ENCODE measurements around the gene CTIF. TPM values are rescaled to one million over a fixed set of nuclear protein-coding genes. Genes with fewer than 3 reads are reported as not detected.

CTIF gene
- total RNA-seq, 4 donors from 2014 or later, result 14.1 to 78.2 (median 18.4) TPM

DNA sequence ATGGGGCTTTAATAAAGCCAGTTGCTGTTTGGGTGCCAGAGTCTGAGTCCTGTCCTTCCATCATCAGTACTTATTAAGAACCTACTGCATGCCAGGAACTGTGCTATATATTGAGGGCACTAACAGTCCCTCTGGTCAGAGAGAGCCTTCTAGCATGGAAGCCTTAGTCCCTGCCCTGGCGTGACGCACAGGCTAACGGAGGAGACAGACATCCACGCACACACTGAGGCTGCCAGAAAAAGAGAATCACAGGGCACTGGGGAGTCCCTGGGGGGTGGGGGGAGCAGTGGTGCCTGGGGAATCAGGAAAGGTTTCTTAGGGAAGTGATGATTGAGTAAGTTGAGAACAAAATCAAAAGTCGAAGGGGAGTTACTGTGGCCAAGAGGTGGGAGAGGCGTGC is 31.5 kb downstream of the CTIF start:
- Histone ChIP-seq H3K27me3 (no peaks in the 10 kb centered on the region), H3K36me3 (no peaks in the 10 kb centered on the region), H3K27ac (no peak overlapping the region), H3K4me3 (no peak overlapping the region), H3K9me3 (no peaks in the 10 kb centered on the region), H3K4me1 (no peaks in the 10 kb centered on the region)
- intact Hi-C loops (cut with DNase I; ENCODE audit: low total_unique reads) (no loop called here), in situ Hi-C loops (cut with MboI; ENCODE audit: low pct_ligation_motif_present in 1 of 4, low pct_unique_long_range_greater_than_20kb in 1 of 4, low sequenced_read_pairs in 3 of 4) (no loop called here)
- WGBS, 2 donors (ENCODE audit: low coverage in 1 of 2), result 85 to 100% methylated on average over 2 to 6 of the region's 6 CpGs
- no peak for TF ChIP-seq EP300 (IDR thresholded peaks at IDR 0.05; ENCODE audit: low read depth)
- TF ChIP-seq POLR2A (IDR thresholded peaks at IDR 0.05), result no peak
- TF ChIP-seq POLR2AphosphoS5 (IDR thresholded peaks at IDR 0.05), result no peak
- TF ChIP-seq, protein P1, sequence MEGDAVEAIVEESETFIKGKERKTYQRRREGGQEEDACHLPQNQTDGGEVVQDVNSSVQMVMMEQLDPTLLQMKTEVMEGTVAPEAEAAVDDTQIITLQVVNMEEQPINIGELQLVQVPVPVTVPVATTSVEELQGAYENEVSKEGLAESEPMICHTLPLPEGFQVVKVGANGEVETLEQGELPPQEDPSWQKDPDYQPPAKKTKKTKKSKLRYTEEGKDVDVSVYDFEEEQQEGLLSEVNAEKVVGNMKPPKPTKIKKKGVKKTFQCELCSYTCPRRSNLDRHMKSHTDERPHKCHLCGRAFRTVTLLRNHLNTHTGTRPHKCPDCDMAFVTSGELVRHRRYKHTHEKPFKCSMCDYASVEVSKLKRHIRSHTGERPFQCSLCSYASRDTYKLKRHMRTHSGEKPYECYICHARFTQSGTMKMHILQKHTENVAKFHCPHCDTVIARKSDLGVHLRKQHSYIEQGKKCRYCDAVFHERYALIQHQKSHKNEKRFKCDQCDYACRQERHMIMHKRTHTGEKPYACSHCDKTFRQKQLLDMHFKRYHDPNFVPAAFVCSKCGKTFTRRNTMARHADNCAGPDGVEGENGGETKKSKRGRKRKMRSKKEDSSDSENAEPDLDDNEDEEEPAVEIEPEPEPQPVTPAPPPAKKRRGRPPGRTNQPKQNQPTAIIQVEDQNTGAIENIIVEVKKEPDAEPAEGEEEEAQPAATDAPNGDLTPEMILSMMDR (IDR thresholded peaks at IDR 0.05), result no peak
- no peak for DNase-seq

DNA sequence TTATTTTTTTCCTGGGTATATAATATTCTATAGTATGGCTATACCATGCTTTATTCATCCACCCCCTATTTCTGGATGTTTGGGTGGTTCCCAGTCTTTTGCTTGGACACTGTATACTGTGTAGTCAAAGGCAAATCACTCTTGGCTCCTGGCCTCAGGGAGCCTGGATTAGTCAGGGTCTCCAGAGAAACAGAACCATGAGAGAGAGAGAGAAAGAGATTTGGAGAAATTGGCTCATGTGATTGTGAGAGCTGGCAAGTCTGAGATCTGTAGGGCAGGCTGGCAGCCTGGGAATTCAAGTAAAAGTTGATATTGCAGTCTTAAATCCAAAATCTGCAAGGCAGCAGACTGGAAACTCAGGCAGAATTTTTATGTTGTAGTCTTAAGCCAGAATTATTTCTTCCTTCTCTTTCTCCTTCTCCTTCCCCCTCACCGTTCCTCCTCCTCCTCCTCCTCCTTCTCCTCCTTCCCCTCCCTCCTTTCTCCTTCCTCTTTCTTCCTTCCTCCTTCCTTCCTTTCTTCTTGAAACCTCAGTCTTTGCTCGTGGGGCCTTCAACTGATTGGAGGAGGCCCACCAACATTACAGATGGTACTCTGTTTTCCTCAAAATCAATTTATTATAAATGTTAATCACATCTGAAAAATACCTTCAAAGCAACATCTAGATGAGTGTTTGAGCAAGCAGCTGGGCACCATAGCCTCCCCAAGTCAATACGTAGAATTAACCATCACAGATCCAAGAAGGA is 33.0 kb downstream of the CTIF start:
- Histone ChIP-seq H3K27me3 (no peaks in the 10 kb centered on the region), H3K4me1 (no peaks in the 10 kb centered on the region), H3K4me3 (no peak overlapping the region), H3K27ac (no peak overlapping the region), H3K9me3 (no peaks in the 10 kb centered on the region), H3K36me3 (no peaks in the 10 kb centered on the region)
- DNase-seq, result no peak
- intact Hi-C loops (cut with DNase I; ENCODE audit: low total_unique reads), result no loop called here
- in situ Hi-C loops (cut with MboI; ENCODE audit: low pct_ligation_motif_present in 1 of 4, low pct_unique_long_range_greater_than_20kb in 1 of 4, low sequenced_read_pairs in 3 of 4), result no loop called here
- TF ChIP-seq POLR2A (IDR thresholded peaks at IDR 0.05) (no peak), EP300 (IDR thresholded peaks at IDR 0.05; ENCODE audit: low read depth) (no peak)
- 72 to 73% methylated on average over 2 to 3 of the region's 3 CpGs for WGBS, 2 donors (ENCODE audit: low coverage in 1 of 2)

DNA sequence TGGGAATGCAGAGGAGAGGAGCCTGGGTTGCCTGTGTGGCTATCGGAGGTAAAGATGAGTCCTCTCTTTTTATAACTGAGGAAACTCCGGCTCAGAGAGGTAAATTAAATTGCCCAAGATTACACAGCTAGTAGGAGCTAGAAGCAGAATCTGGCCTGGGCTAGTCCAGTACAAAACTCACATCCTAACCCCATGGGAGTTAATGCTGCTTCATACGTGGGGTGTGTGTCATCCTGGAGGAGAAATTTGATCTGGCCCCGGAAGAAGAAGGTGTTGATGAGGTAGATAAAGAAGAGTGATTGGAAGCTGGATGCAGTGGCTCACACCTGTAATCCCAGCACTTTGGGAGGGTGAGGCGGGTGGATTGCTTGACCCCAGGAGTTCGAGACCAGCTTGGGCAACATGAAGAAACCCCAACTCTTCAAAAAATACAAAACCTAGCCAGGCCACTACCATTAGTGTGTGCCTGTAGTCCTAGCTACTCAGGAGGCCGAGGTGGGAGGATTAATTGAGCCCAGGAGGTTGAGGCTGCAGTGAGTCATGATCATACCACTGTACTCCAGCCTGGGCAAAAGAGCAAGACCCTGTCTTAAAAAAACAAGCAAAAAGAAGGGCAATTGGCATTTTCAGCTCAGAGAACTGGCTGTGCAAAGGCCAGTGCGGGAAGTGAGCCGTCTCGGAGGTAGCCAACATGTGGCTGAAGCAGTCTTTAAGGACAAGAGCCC is 33.7 kb downstream of the CTIF start:
- H3K36me3 ChIP-seq, result no peaks in the 10 kb centered on the region
- H3K27ac ChIP-seq, result no peak overlapping the region
- intact Hi-C loops (cut with DNase I; ENCODE audit: low total_unique reads) (no loop called here), in situ Hi-C loops (cut with MboI; ENCODE audit: low pct_ligation_motif_present in 1 of 4, low pct_unique_long_range_greater_than_20kb in 1 of 4, low sequenced_read_pairs in 3 of 4) (no loop called here)
- no peaks in the 10 kb centered on the region for H3K4me1 ChIP-seq
- no peak for DNase-seq
- TF ChIP-seq POLR2AphosphoS5 (IDR thresholded peaks at IDR 0.05) (no peak), EP300 (IDR thresholded peaks at IDR 0.05; ENCODE audit: low read depth) (no peak), POLR2A (IDR thresholded peaks at IDR 0.05) (no peak)
- TF ChIP-seq, protein P1 (IDR thresholded peaks at IDR 0.05), result no peak
- no peak overlapping the region for H3K4me3 ChIP-seq
- no peaks in the 10 kb centered on the region for H3K27me3 ChIP-seq
- WGBS, 2 donors (ENCODE audit: low coverage in 1 of 2), result 94% methylated on average over 2 to 10 of the region's 10 CpGs
- no peaks in the 10 kb centered on the region for H3K9me3 ChIP-seq

- TF ChIP-seq, protein P1 (IDR thresholded peaks at IDR 0.05), result no peak
- TF ChIP-seq POLR2AphosphoS5 (IDR thresholded peaks at IDR 0.05) (no peak), EP300 (IDR thresholded peaks at IDR 0.05; ENCODE audit: low read depth) (no peak), POLR2A (IDR thresholded peaks at IDR 0.05) (no peak)
- DNase-seq, result no peak
- Histone ChIP-seq H3K27me3 (no peaks in the 10 kb centered on the region), H3K4me1 (no peaks in the 10 kb centered on the region), H3K36me3 (no peaks in the 10 kb centered on the region), H3K9me3 (no peaks in the 10 kb centered on the region), H3K4me3 (no peak overlapping the region), H3K27ac (no peak overlapping the region)
- 86 to 100% methylated on average over 2 to 14 of the region's 14 CpGs for WGBS, 2 donors (ENCODE audit: low coverage in 1 of 2)
- in situ Hi-C loops (cut with MboI; ENCODE audit: low pct_ligation_motif_present in 1 of 4, low pct_unique_long_range_greater_than_20kb in 1 of 4, low sequenced_read_pairs in 3 of 4) (no loop called here), intact Hi-C loops (cut with DNase I; ENCODE audit: low total_unique reads) (no loop called here)
Measured at GRCh38 chr18:48573632-48574283, 34.9 kb downstream of the CTIF start.

Measured in transverse colon (tissue), 4 donors.